ACHN (cell line): ENCODE measurements around the gene SPATA19.

ENCODE experiments used
- DNase-seq: peaks from one replicate; pipeline ENCODE4 v3.0.0-alpha.2; 2015
- in situ Hi-C: cut with HindIII; loops from 2 replicates; pipeline ENCODE4 v1.10.0; 2017; ENCODE audit warnings: low sequenced_read_pairs, low pct_ligation_motif_present, low pct_unique_long_range_greater_than_20kb

Gene SPATA19

DNA sequence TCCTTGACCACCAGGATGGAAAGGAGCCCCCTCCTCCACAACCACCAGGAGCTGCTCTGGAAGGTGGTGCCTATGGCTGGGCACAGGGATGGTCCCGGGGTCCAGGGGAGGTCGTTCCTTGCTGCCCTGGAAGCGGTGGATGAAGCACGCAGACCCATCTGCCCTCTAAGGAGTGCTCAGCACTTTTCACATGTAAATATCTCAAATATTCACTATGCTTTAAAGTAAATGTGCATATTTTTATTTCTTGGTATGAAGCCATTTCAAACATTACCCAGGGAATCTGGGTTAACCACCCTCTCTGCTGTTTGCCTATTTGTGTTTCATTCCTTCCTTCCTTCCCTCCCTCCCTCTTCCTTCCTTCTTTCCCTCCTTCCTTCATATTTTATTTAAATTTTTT lies 21.7 kb downstream of the SPATA19 start:
- DNase-seq: no peak
- in situ Hi-C loops: no loop called here

DNA sequence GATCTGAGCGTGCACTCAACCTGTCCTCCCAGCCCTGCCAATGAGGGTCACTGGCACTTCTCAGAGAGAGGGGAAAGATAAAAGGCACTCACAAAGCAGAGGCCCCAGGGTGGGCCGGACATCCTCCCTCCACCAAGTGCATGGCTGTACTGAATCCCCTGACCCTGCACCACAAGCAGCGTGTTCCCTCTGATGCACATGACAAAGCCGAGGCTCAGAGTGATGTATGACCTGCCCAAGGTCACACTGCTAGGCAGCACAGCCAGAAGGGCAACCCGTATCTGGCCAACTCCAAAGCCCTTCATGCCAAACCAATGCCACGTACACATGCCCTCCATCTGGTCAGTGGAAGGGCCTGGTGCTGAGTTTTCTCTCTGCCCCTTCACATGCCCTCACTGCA lies 22.1 kb downstream of the SPATA19 start:
- no peak for DNase-seq
- in situ Hi-C loops: no loop called here

DNA sequence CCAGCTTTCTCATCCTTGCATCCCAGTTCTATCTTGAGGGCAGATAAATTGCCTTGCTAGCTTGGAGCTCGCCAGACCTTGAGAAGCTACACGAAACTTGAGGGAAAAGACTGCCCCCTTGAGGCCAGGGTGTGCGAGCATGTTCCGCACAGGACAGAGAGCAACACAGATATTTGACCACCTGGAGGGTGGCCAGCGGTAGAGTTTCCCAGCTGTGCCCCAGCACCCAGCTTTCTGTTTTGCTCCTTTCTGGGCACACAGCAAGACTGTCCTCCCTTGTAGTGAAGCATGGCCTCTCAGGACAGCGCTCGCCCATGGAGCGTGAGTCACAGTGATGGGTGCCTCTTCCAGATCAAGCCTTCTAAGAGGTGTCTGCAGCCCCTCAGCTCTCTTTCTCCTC lies 23.5 kb downstream of the SPATA19 start:
- in situ Hi-C loops: no loop called here
- peak; percentile 31 for DNase-seq

DNA sequence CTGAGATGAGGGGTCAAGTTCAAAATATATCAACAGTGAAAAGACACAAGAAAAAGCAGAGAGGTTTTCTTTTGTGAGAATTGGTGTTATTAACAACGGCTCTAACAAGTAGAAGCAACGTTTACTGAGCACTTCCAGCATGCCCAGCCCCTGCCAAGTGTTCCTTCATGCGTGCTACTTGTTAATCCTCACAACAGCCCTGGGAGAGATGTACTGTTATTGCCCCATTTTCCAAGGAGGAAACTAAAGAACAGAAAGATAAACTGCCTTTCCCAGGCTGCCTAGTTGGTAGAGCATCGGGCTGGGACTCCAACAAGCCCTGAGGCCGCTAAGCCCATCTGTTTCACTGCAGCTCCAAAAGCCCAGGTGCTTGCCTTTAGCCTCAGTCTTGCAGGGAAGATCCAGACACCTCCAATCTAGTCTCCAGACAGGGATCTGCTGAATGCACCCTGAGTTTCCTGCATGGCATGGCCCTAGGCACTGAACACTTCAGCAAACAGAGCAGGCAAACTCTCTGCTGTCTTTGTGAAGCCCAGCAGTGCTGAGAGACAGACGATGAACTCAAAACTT lies 25.5 kb downstream of the SPATA19 start:
- in situ Hi-C loops: no loop called here
- no peak for DNase-seq

DNA sequence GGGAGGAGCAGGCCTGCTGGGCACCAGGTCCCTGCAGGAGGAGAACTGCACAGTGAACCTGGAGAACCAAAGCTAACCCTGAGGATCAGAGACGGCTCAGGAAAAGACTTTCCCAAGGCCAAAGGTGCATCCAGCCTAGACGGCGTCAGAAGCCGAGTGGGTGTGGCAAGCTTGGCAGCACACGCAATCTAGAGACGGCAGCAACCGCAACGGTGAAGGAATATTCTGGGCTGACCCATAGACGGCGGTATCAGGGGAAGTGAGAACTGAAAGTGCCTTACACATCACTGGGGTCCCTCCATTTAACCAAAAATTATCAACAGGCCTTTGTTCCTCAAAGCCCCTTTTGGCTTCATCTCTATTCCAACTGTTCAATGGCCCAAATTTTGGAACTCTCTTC lies 26.2 kb downstream of the SPATA19 start:
- no peak for DNase-seq
- in situ Hi-C loops: no loop called here

DNA sequence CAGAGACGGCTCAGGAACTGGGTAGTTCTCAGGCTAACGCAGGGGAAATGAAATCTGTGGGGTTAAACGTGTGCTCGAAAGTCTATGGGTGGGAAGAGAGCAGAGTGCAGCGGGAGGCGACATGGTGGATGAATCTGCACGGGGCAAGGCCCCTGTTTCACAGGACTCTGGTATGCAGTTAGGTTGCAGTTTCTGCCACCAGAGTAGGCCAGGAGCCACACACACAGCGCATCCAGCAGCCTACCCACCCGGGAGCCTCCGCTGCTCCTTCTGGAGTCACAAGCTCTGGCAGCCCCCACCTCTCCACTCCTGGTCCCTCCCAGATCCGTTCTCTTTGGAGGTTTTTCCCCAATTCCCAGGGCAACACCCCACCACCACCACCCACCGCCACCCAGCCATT lies 27.0 kb downstream of the SPATA19 start:
- in situ Hi-C loops: no loop called here
- no peak for DNase-seq

DNA sequence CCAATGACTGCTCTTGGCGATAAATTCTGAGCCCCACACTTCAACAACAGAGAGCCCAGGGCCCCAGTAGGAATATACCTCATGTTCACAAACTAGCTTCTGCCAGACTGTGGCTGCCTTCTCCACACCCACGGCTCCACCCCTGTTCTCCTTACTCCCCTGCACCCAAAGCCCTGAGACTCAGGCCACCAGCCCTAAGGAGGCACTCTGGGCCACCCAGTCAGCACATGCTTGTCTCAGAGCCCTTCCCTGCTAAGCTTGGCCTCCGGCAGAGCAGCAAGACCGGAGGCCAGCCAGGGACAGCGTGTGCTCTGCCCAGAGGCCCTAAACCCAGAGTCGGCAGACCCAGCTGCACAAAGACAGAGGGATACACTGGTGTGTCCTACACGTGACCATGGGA lies 27.9 kb downstream of the SPATA19 start:
- in situ Hi-C loops: no loop called here

DNA sequence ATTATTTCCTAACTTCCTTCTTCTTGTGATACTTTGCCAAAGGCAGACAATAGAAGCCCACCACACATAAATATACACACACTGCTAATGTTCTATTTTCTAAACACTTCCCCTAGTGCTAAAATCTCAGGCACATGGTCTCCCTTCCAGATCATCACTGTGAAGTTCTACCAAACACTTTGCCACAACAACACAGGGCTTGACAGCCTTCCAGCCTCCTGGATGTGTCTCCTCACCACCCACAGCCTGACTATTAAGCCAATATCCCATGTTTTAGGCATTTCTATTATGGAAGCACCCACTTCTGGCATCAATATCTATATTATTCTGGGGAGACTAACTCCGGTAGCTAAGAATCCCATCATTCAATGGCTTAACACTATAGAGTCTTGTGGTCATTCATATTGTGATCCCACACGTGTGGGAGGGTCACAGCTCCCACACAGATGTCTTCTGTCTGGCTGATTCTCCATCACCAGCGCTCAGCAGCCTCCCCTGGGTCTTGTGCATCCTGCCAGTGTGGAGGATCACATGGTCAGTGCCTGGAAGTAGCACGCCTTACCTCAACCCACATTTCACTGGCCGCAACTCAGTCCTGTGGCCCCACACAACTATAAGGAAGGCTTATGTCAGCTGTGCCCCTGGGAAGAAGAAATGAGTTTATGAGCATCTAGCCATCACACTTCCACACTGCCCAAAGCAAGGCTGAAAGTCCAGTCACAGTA lies 29.0 kb downstream of the SPATA19 start:
- no peak for DNase-seq
- in situ Hi-C loops: no loop called here

More for the DNA sequence above, 27.9 kb downstream of the SPATA19 start:
- DNase-seq: no peak

DNA sequence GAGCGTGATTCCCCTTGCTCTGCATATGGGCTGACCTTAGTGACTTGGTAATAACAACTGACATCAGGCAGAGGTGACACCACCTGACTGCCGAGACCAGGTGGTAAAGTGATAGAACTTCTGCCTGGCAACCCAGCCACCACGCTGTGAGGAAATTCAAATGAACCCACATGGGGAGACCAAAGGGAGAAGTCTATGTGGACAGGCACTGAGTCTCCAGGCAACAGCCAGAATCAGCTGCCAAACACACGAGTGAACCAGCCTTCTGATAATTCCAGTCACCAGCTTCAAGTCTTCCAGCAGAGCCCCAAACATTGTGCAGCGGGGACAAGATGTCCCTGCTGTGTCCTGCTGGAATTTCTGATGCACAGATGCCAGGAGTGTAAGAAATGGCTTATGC lies 29.7 kb downstream of the SPATA19 start:
- in situ Hi-C loops: no loop called here
- no peak for DNase-seq

DNA sequence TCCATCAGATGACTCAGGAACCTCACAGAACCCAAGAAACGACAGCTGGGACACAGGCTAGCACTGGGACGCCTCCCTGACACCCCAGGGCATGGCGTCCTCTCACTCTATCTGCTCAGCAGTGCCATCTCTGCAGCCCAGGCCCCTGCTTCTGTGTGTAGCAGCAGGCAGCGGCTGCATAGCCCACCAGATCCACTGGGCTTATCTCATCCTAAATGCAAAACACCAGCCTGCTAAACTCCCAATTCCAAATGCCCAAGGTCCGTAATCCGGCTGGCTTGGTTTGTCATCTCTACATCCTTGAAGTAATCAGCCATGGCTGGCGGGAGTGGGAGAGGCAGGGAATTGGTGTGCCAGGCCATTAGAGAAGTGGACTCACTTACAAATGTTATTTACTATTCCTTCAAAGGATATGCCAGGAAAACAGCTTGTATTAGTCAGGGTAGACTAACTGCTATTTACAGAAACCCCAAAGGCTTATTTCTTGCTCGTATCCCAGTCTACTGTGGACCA lies 30.7 kb downstream of the SPATA19 start:
- no peak for DNase-seq
- in situ Hi-C loops: no loop called here

DNA sequence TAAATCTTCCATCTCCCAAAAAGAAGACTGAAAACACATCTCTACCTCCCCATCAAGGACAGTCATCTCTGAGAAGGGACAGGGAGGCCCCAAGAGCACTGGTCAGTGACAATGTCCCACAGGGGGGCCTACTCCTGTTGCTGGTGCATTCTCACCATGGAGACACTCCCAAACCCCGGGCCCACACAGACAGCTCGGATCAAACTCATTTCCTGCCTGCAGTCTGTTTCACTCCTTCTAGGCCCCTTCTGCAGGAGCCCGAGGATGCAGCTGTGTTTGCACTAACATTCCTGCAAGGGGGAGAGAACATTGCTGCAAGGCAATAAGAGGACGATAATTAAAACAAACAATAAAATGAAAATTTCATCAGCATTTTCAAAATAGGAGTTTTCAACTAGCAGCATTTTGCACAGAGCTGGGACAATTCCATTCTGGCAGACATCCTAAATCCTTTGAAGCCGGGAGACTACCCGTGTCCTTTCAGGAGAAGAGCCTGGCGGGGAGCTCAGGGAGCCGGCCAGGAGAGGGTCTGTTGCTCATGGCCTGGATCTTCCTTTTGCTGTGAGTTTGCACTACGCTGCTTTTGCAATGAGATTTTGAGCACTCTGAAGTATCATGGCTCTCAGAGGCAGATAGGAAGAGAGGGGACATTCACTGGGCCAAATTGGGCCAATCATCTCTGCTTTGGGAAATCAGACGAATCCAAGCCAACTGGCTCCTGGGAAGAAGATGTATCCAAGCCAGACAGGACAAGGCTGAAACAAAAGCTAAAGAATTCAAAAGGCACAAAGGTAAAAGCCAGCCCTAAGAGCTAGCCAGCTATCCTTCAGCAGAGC lies 33.2 kb downstream of the SPATA19 start:
- in situ Hi-C loops: no loop called here
- no peak for DNase-seq

DNA sequence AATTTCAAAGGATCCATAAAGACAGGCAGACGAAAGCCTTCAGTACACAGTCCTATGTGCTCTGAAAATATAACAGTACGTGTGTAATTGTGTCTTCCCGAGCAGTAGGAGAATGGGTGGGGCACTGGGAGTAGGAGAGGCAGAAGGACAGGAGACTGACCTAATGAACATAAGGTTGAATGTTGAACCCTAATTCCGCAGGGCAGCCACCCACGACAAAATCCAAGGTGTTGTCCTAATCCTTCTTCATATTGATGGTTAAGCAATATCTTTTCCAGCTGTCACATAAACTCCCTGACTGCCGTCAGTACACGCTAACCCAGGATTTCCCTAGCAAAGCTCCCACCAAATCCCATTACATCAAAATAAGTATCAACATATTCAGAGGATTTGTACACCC lies 34.5 kb downstream of the SPATA19 start:
- in situ Hi-C loops: no loop called here
- DNase-seq: no peak

DNA sequence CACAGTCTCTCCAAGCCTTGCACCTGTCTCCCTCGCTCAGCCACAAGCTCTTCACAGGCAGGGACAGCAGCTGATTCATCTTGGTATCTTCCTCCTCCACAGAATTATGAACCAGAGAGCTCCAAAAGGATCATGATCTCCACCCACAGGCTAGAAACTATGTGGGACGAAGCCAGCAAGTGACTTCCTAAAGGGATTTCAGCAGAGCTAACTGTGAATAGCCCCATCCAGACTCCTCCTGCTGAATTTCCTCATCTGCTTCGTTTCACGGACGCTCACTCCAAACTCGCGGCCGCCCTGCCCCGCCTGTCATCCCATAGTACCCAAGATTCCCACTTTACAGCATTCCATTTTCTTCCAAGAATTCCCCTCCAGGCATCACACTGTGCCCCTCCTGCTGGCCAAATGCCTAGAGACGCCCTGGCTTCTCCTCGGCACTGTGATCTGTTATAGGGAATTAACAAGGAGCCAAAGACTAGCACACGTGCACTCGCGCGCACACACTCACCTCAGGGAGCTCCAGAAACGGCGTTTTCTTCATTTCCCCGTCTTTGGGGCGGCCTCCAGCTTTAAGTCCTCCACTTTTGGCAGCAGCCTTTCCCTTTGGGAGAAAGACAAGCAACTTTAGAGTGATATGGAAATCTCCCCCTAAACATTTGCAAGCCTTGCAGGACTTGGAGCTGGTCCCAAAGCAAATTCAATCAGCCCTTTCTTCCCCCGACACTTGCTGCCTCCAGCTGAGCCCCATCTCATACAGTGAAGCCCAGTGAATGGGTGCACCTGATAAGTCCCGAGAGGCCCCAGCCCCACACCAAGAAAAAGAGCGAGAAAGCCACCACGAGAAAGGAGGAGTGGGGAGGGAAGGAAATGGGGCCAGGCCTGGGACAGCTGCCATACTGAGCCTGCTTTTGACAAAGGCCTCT lies 35.5 kb downstream of the SPATA19 start:
- in situ Hi-C loops: no loop called here

DNA sequence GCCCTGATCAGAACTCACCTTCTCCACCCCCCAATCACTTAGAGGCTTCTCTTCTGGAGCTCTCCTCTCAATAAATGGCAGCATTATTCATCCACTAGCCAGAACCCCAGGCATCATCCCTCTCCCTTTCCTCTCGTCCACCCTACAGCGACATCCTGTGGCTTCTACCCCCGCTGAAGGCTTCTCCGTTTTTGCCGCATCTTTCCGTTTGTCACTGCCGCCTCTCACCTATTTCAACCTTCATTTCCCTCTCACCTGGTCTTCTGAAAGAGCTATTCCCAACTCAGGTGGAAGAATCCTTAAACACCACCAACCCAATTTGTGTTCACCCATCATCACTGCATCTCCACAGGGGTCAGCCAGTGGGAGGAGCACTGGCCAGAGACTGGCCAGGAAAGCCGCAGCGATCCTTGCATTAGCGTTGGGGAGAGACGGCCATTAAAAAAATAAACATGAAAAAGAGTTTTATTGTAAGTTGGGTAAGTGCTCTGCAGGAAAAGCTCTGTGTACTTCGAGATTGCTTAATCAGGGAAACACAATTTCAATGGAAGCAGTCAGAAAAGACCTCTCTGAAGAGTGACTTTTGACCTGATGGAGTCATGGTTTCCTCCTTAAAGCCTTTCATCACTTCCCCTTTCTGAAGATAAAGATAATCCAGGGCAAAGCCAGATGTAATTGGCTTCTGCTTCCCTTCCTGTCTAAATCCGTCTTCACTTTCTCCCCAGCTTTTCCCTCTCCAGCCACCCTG lies 36.7 kb downstream of the SPATA19 start:
- in situ Hi-C loops: no loop called here
- no peak for DNase-seq

More for the DNA sequence above, 35.5 kb downstream of the SPATA19 start:
- DNase-seq: no peak

DNA sequence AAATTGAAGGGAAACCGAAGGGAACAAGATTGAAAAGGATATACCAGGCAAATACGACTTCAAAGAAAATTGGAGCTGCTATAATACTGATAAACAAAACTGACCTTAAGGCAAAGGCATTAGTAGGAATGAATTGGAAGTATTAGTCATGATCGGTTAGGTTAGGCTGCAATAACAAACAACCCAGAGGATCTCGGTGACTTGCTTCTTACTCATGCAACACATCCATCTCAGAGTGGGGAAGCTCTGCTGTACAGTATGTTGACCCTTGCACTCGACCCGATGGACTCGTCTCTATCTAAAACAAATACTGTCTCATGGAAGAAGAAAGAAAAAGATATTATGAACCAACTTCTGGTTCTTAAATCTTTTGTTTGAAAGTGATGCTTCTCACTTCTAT lies 42.3 kb downstream of the SPATA19 start:
- in situ Hi-C loops: no loop called here
- no peak for DNase-seq

DNA sequence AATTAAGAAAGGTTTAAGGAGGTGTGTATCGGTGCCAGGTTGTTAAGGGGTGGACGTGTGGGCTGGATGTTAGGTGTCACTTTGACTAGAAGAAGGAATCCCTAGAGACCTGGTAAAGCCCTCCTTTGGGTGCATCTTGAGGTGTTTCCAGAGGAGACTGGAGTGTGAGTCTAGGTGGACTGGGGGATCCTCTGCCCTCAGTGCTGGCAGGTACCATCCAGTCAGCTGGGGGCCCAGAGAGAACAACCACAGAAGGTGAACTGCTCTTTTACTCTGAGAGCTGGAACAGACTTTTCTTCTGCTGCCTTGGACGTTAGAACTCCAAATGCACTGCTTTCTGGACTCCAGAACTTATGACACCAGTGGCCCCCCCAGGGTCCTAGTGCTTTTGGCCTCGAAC lies 44.0 kb downstream of the SPATA19 start:
- in situ Hi-C loops: no loop called here
- no peak for DNase-seq

DNA sequence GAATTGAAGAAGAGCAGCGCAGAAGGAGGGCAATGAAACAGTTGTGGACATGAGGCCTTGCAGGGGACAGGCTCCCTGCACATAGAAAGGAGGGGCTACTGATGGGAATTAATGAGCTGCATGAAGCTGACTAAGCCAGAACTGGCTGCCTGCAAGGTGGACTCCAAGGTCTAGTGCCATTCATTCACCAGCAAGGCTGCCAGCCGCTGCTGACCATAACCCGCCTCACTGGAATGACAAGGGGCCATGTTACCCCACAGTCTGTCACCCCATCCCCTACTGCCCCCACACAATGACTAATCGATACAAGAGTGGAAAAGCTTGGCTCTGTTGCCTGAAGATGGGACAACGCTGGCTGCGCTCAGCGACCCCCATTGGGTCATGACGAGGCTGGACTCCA lies 44.6 kb downstream of the SPATA19 start:
- in situ Hi-C loops: no loop called here

DNA sequence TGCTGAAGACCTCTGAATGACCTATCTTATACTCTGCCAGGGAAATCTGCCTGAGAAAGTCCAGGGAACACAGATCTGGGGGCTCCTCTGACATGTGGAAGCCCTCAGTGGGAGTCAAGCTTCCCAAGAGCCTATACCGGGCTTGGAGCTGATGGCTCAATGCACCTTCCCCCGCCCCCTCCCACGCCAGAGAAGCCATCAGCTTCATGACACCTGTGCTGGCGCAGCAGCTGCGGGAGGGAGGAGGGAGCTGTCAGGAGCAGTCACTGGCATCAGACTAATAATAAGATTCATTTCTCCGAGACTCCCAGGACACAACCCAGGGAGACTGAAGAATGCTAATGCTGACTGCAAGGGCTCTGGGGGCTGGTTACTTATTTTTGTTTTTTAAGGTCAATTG lies 47.8 kb downstream of the SPATA19 start:
- DNase-seq: no peak
- in situ Hi-C loops: no loop called here

More for the DNA sequence above, 44.6 kb downstream of the SPATA19 start:
- no peak for DNase-seq
